COLO668 (cell line): Measurements from ENCODE around the gene RNF6.

Experiments
- DNase-seq: peaks from one replicate; lab custom pipeline; 2025; ENCODE audit not compliant: unreplicated experiment; lab: John Stamatoyannopoulos, UW

Gene RNF6

DNA sequence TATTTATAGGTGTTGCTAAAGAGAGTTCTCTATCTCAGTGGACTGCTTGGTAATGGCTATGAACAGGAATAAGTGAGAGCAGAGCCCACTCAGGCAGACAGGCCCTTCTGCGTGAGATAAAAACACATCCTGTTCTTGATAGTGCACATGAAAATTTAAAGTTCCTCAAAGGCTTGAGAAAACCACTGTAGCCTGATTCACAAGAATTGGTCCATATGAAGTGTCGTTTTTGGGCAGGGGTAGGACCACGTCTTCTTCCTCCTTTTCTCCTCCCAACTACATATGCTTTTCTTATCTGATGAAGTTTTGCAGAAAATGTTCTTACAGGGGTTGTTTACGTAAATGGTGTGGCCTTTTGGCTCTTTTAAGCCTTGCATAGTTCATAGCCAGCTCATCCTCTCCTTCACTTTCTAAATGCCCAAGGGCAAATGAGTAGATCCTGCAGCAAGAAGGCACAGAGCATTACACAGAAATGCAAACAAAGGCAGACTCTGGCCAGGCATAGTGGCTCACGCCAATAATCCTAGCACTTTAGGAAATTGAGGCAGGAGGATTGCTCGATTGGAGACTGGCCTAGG is 53.8 kb downstream of the RNF6 start:
- DNase-seq: no peak

DNA sequence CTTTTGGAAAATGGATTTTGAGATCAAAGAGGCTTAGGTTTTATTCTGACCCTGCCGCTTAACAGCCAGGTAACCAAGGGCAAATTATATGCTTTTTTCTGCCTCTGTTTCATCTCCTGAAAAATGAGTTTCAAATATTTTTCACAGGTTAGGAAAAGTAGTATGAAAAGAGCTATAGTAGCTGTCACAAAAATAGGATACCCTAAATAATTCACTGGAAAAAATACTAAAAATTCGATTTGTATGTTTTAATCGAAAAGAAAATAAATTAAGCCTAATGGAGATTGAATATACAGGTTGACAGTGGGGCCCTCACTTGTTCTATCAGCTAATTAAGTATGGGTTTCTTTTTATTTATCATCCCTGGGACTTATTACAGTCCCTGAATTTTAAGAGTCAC is 58.3 kb downstream of the RNF6 start:
- DNase-seq: no peak
